Globus pallidus (tissue), 1 donor: ENCODE data around the gene OPRM1.

Experiments used
- DNase-seq: peaks from one replicate; pipeline ENCODE4 v3.0.0-alpha.2; 2015; ENCODE audit warnings: low spot score

The OPRM1 gene

GRCh38 chr6:154080461-154081189 is 41.6 kb downstream of the OPRM1 start:
- DNase-seq = no peak

GRCh38 chr6:154086510-154086909 is 47.5 kb downstream of the OPRM1 start:
- no peak for DNase-seq

- DNase-seq = no peak
These were observed 53.4 kb downstream of the OPRM1 start for GRCh38 chr6:154092326-154092962.

GRCh38 chr6:154093231-154094044 is 54.4 kb downstream of the OPRM1 start:
- no peak for DNase-seq

GRCh38 chr6:154095571-154095970 is 56.5 kb downstream of the OPRM1 start:
- DNase-seq = no peak

- DNase-seq = no peak
These were observed 57.3 kb downstream of the OPRM1 start for GRCh38 chr6:154096316-154096715.

GRCh38 chr6:154096834-154097233 is 57.8 kb downstream of the OPRM1 start:
- no peak for DNase-seq

GRCh38 chr6:154099211-154099610 is 60.2 kb downstream of the OPRM1 start:
- DNase-seq = no peak

- DNase-seq = no peak
These were observed 67.2 kb downstream of the OPRM1 start for GRCh38 chr6:154106251-154106650.

GRCh38 chr6:154111025-154111424 is 72.0 kb downstream of the OPRM1 start:
- no peak for DNase-seq

- no peak for DNase-seq
These were observed 73.3 kb downstream of the OPRM1 start for GRCh38 chr6:154112181-154112809.

GRCh38 chr6:154113392-154113791 is 74.4 kb downstream of the OPRM1 start:
- DNase-seq = no peak

GRCh38 chr6:154117485-154117884 is 78.4 kb downstream of the OPRM1 start:
- DNase-seq = no peak

- DNase-seq = no peak
These were observed 83.3 kb downstream of the OPRM1 start for GRCh38 chr6:154122195-154122925.

GRCh38 chr6:154123155-154123956 is 84.3 kb downstream of the OPRM1 start:
- DNase-seq = no peak

GRCh38 chr6:154125421-154125820 is 86.4 kb downstream of the OPRM1 start:
- no peak for DNase-seq

GRCh38 chr6:154127657-154128056 is 88.6 kb downstream of the OPRM1 start:
- DNase-seq = no peak

- no peak for DNase-seq
These were observed 95.6 kb downstream of the OPRM1 start for GRCh38 chr6:154134471-154135147.

GRCh38 chr6:154138793-154139192 is 99.8 kb downstream of the OPRM1 start:
- no peak for DNase-seq

GRCh38 chr6:154139892-154140291 is 100.9 kb downstream of the OPRM1 start:
- DNase-seq = peak; percentile 60
